Measurements from ENCODE around the gene CHMP5. TPM values are rescaled to one million over a fixed set of nuclear protein-coding genes. Genes with fewer than 3 reads are reported as not detected.

CHMP5 gene
- total RNA-seq, 4 donors from 2014 or later = 43.7 to 60.3 (median 50.7) TPM

- H3K4me3 ChIP-seq = no peak overlapping the region
- no peak for TF ChIP-seq POLR2A (IDR thresholded peaks at IDR 0.05)
- no peak for TF ChIP-seq CTCF (IDR thresholded peaks at IDR 0.05)
- TF ChIP-seq POLR2AphosphoS5 (IDR thresholded peaks at IDR 0.05) = no peak
- TF ChIP-seq EP300 (IDR thresholded peaks at IDR 0.05) = no peak
- 86% methylated on average over 9 of the region's 9 CpGs for WGBS
- no peaks in the 10 kb centered on the region for H3K9me3 ChIP-seq
- H3K27ac ChIP-seq = no peak overlapping the region
- H3K27me3 ChIP-seq = no peaks in the 10 kb centered on the region
- peak in 1 of 2 donors; percentile 26 for DNase-seq (ENCODE audit: low spot score in 2 of 2)
- H3K4me1 ChIP-seq = no peaks in the 10 kb centered on the region
- H3K36me3 ChIP-seq = peaks cover 6% of the 10 kb centered on the region
These were observed 20.6 kb upstream of the CHMP5 start for GRCh38 chr9:33244137-33244784.

DNA sequence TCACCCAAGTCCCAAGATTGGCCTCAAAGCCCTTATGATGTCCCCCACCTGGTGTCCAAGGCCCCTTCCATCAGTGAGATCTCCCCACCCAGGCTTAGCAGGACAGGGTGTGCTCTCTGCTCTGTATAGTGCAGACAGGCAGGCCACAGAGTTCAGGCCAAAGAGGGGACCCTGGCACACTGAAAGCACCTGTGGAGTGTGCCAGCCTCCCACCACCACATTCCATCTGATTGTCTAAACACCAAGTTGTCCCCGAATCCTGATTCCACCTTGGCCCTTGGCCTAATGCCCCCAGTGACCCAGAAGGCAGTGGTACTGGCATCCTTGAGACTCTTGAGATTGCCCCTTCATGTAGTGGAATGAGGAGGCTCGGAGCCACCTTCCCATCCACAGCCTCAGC lies 19.5 kb upstream of the CHMP5 start:
- peak in 1 of 2 donors; percentile 32 for DNase-seq (ENCODE audit: low spot score in 2 of 2)
- TF ChIP-seq POLR2AphosphoS5 (IDR thresholded peaks at IDR 0.05) (no peak), CTCF (IDR thresholded peaks at IDR 0.05) (no peak), POLR2A (IDR thresholded peaks at IDR 0.05) (no peak), EP300 (IDR thresholded peaks at IDR 0.05) (no peak)
- H3K9me3 ChIP-seq = no peaks in the 10 kb centered on the region
- H3K36me3 ChIP-seq = peaks cover 6% of the 10 kb centered on the region
- H3K4me3 ChIP-seq = no peak overlapping the region
- H3K4me1 ChIP-seq = peaks cover under 1% of the 10 kb centered on the region
- no peak overlapping the region for H3K27ac ChIP-seq
- H3K27me3 ChIP-seq = no peaks in the 10 kb centered on the region
- WGBS = 95% methylated on average over 2 of the region's 2 CpGs

GRCh38 chr9:33246269-33246860 lies 18.5 kb upstream of the CHMP5 start:
- H3K9me3 ChIP-seq = no peaks in the 10 kb centered on the region
- 97% methylated on average over 7 of the region's 9 CpGs for WGBS
- peak in 1 of 2 donors; percentile 58 for DNase-seq (ENCODE audit: low spot score in 2 of 2)
- no peak overlapping the region for H3K4me3 ChIP-seq
- peaks cover 6% of the 10 kb centered on the region for H3K4me1 ChIP-seq
- H3K27ac ChIP-seq = no peak overlapping the region
- H3K27me3 ChIP-seq = no peaks in the 10 kb centered on the region
- peaks cover 8% of the 10 kb centered on the region for H3K36me3 ChIP-seq
- TF ChIP-seq CTCF (IDR thresholded peaks at IDR 0.05) (no peak), POLR2AphosphoS5 (IDR thresholded peaks at IDR 0.05) (no peak), EP300 (IDR thresholded peaks at IDR 0.05) (no peak), POLR2A (IDR thresholded peaks at IDR 0.05) (no peak)

DNA sequence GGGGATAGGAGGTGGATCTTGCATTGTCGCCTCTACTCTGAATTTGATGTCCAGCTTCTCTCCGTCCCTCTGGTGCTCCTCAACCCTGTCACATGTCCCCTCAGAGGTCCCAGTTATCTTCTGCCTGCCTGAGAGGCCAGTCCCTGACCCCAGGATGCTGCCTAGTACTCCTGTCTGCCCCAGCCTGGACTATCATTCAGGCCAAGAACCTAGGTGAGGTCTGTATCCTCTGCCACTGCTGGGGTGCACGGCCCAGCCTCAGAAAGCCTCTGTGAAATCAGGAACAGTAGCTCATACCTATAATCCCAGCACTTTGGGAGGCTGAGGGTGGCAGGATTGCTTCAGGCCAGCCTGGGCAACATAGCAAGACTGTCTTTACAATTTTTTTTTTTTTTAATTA lies 16.2 kb upstream of the CHMP5 start:
- peaks cover 29% of the 10 kb centered on the region for H3K36me3 ChIP-seq
- peaks cover 6% of the 10 kb centered on the region for H3K4me1 ChIP-seq
- peak in 1 of 2 donors; percentile 54 for DNase-seq (ENCODE audit: low spot score in 2 of 2)
- H3K9me3 ChIP-seq = no peaks in the 10 kb centered on the region
- no peak overlapping the region for H3K27ac ChIP-seq
- H3K27me3 ChIP-seq = no peaks in the 10 kb centered on the region
- no peak overlapping the region for H3K4me3 ChIP-seq
- TF ChIP-seq EP300 (IDR thresholded peaks at IDR 0.05) (no peak), POLR2AphosphoS5 (IDR thresholded peaks at IDR 0.05) (no peak), POLR2A (IDR thresholded peaks at IDR 0.05) (no peak), CTCF (IDR thresholded peaks at IDR 0.05) (no peak)
- 100% methylated on average over 3 of the region's 3 CpGs for WGBS

- peak in 1 of 2 donors; percentile 24 for DNase-seq (ENCODE audit: low spot score in 2 of 2)
- no peaks in the 10 kb centered on the region for H3K27me3 ChIP-seq
- H3K36me3 ChIP-seq = peaks cover 34% of the 10 kb centered on the region
- H3K9me3 ChIP-seq = no peaks in the 10 kb centered on the region
- H3K4me1 ChIP-seq = peaks cover 6% of the 10 kb centered on the region
- no peak overlapping the region for H3K27ac ChIP-seq
- TF ChIP-seq EP300 (IDR thresholded peaks at IDR 0.05) = no peak
- TF ChIP-seq POLR2A (IDR thresholded peaks at IDR 0.05) = no peak
- TF ChIP-seq POLR2AphosphoS5 (IDR thresholded peaks at IDR 0.05) = no peak
- TF ChIP-seq CTCF (IDR thresholded peaks at IDR 0.05) = no peak
- H3K4me3 ChIP-seq = no peak overlapping the region
- 81% methylated on average over 6 of the region's 6 CpGs for WGBS
These were observed 15.7 kb upstream of the CHMP5 start for GRCh38 chr9:33249087-33249658.

Measured in suprapubic skin (tissue), 4 donors.